SU-DHL-6 (cell line): ENCODE data around the gene PHF11.

Source experiments
- H2AFZ ChIP-seq: fragments of 200-600 bp; sonication (generic); 2 replicates; pipeline ENCODE4 v1.6.1; 2014; ENCODE audit warnings: low read depth, mild to moderate bottlenecking, moderate library complexity, mixed read lengths, antibody characterized with exemption, low read length; ENCODE audit not compliant: severe bottlenecking
- H3F3A ChIP-seq: fragments of 200-600 bp; shearing (Covaris generic); 2 replicates; pipeline ENCODE4 v1.6.0; 2016; ENCODE audit warnings: antibody characterized with exemption, mild to moderate bottlenecking; ENCODE audit not compliant: insufficient read depth
- H3K27ac ChIP-seq: fragments of 200-600 bp; sonication (generic); 2 replicates; pipeline ENCODE4 v1.5.1; 2016; ENCODE audit warnings: low read depth, mild to moderate bottlenecking, low read length, moderate library complexity, mixed read lengths
- H3K27me3 ChIP-seq: fragments of 200-600 bp; sonication (generic), shearing (Covaris generic); 2 replicates; pipeline ENCODE4 v1.6.0; 2014; ENCODE audit warnings: mild to moderate bottlenecking, low read length
- H3K36me3 ChIP-seq: fragments of 200-600 bp; sonication (generic); 2 replicates; pipeline ENCODE4 v1.6.1; 2014; ENCODE audit warnings: mild to moderate bottlenecking, low read length, mixed read lengths
- H3K4me2 ChIP-seq: fragments of 300-600, 200-600 bp; shearing (Covaris generic), sonication (generic); 2 replicates; pipeline ENCODE4 v1.6.0; 2014; ENCODE audit warnings: low read length, low read depth, mild to moderate bottlenecking; ENCODE audit not compliant: poor library complexity, severe bottlenecking
- H3K4me3 ChIP-seq: fragments of 200-600 bp; sonication (generic); 2 replicates; pipeline ENCODE4 v1.5.1; 2014; ENCODE audit warnings: antibody characterized with exemption, low read length, mild to moderate bottlenecking, mixed read lengths; ENCODE audit not compliant: insufficient read depth, poor library complexity, severe bottlenecking
- H3K79me2 ChIP-seq: fragments of 200-600 bp; sonication (generic); 2 replicates; pipeline ENCODE4 v1.6.1; 2014; ENCODE audit warnings: mild to moderate bottlenecking, low read length, moderate library complexity; ENCODE audit not compliant: insufficient read depth
- H3K9ac ChIP-seq: fragments of 200-600 bp; sonication (generic); 2 replicates; pipeline ENCODE4 v1.7.0; 2014; ENCODE audit warnings: mild to moderate bottlenecking, low read length
- H3K9me2 ChIP-seq: fragments of 200-600 bp; sonication (generic); replicated peaks from 2 replicates; pipeline ENCODE4 v1.6.1; 2014; ENCODE audit warnings: low read length; ENCODE audit not compliant: insufficient read depth
- H3K9me3 ChIP-seq: fragments of 200-600 bp; sonication (generic); 2 replicates; pipeline ENCODE4 v1.6.1; 2014; ENCODE audit warnings: low read length, mixed read lengths; ENCODE audit not compliant: insufficient read depth
- H4K20me1 ChIP-seq: fragments of 200-600 bp; sonication (generic); 2 replicates; pipeline ENCODE4 v1.6.1; 2014; ENCODE audit warnings: low read depth, mild to moderate bottlenecking, antibody characterized with exemption, low read length, moderate library complexity, mixed read lengths
- EZH2phosphoT487 ChIP-seq: fragments of 200-600 bp; sonication (generic), shearing (Covaris generic); conservative IDR thresholded peaks from 2 replicates; pipeline ENCODE4 v1.6.1; 2018; ENCODE audit warnings: mild to moderate bottlenecking, antibody characterized with exemption, low read length, moderate library complexity, mixed read lengths
- TF ChIP-seq, protein P1 (sequence below): fragments of 200-600 bp; sonication (generic); IDR thresholded peaks from one replicate; pipeline ENCODE4 v1.5.1; 2017; ENCODE audit warnings: antibody characterized with exemption, mild to moderate bottlenecking, low read length, moderate library complexity; ENCODE audit not compliant: insufficient read depth, poor library complexity, severe bottlenecking

PHF11 gene

DNA sequence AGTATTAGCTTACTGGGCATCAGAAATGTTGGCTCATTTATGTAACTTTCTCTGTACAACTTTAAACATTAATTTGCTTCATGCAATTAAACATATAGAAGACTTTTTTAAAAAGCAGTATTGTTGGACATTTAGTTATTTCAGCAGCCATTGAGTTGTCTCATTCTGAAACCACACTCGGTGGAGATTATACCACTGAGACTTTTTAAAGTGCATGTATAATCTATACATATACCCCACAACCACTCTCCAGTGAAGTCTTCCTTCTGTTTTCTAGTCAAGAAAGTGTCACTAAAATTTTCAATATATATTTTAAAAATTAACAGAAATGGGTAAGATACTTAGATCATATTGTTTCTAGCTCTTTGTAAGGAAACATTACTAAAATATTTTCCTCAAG, 36.2 kb upstream of the PHF11 start:
- H2AFZ ChIP-seq: no peak overlapping the region
- peaks cover 50% of the 10 kb centered on the region for H3K36me3 ChIP-seq
- peaks cover under 1% of the 10 kb centered on the region; the same call in 1 of the 2 replicates for H3K79me2 ChIP-seq
- H3F3A ChIP-seq: peaks cover 10% of the 10 kb centered on the region; the same call in 1 of the 2 replicates
- H3K27me3 ChIP-seq: no peaks in the 10 kb centered on the region
- no peak overlapping the region for H3K4me2 ChIP-seq
- no peak overlapping the region for H3K9ac ChIP-seq
- no peak overlapping the region for H3K4me3 ChIP-seq
- no peaks in the 10 kb centered on the region for H4K20me1 ChIP-seq
- no peak for TF ChIP-seq EZH2phosphoT487
- TF ChIP-seq, protein P1, sequence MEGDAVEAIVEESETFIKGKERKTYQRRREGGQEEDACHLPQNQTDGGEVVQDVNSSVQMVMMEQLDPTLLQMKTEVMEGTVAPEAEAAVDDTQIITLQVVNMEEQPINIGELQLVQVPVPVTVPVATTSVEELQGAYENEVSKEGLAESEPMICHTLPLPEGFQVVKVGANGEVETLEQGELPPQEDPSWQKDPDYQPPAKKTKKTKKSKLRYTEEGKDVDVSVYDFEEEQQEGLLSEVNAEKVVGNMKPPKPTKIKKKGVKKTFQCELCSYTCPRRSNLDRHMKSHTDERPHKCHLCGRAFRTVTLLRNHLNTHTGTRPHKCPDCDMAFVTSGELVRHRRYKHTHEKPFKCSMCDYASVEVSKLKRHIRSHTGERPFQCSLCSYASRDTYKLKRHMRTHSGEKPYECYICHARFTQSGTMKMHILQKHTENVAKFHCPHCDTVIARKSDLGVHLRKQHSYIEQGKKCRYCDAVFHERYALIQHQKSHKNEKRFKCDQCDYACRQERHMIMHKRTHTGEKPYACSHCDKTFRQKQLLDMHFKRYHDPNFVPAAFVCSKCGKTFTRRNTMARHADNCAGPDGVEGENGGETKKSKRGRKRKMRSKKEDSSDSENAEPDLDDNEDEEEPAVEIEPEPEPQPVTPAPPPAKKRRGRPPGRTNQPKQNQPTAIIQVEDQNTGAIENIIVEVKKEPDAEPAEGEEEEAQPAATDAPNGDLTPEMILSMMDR: no peak
- no peaks in the 10 kb centered on the region for H3K9me3 ChIP-seq
- H3K27ac ChIP-seq: no peak overlapping the region
- no peaks in the 10 kb centered on the region for H3K9me2 ChIP-seq

DNA sequence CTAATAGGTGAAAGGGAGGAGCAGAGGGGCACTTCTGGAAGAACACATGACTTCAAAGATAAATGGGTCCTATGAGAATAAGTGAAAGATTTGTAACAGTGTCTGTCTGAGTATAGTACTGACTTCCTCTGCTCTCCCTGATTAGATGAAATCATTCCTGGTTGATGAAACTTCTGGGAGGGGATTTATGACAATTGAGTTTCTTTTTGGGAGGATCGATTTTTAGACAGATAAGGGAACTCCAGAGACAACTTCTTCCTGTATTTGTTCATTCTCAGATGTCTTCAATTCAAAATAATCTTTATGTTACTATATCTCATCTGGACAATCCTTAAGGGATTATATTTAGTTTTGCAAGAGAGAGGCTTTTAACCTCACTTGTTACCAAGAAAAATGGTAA, 31.7 kb upstream of the PHF11 start:
- Histone ChIP-seq H3K36me3 (peaks cover 65% of the 10 kb centered on the region), H3K27me3 (no peaks in the 10 kb centered on the region), H3K9me2 (no peaks in the 10 kb centered on the region), H3K9ac (no peak overlapping the region), H3K4me3 (no peak overlapping the region), H3F3A (peaks cover 6% of the 10 kb centered on the region; the same call in 1 of the 2 replicates), H2AFZ (no peak overlapping the region), H4K20me1 (no peaks in the 10 kb centered on the region), H3K4me2 (no peak overlapping the region), H3K9me3 (no peaks in the 10 kb centered on the region), H3K27ac (no peak overlapping the region), H3K79me2 (no peaks in the 10 kb centered on the region)
- TF ChIP-seq, protein P1: no peak
- TF ChIP-seq EZH2phosphoT487: no peak

DNA sequence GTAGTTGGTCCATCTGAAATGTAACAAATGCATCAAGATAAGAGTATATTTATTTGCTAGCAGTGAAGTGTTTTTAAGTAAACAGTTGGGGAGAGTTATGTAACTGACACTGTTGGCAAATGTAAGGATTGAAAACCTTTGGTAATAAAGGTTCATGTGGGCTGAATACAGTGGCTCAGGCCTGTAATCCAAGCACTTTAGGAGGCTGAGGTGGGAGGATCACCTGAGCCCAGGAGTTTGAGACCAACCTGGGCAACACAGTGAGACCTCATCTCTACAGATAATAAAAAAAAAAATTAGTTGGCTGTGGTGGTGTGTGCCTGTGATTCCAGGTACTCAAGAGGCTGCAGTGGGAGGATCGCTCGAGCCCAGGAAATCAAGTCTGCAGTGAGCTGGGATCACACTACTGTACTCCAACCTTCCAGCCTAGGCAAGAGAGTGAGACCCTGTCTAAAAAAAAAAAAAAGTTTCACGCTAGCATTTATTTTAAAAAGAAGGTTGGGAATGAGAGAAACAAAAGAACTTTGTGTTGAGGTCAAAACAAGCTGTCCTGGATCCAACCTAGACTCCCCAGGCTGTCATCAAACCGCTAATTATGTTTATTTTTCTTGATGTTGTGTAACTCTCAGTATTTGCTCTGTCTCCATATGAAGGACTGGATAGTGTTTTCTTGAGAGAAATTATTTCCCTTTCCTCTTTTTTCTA, 31.0 kb upstream of the PHF11 start:
- H2AFZ ChIP-seq: no peak overlapping the region
- H3K9me2 ChIP-seq: no peaks in the 10 kb centered on the region
- H3K79me2 ChIP-seq: no peaks in the 10 kb centered on the region
- H3F3A ChIP-seq: peaks cover 6% of the 10 kb centered on the region; the same call in 1 of the 2 replicates
- no peak overlapping the region for H3K9ac ChIP-seq
- no peaks in the 10 kb centered on the region for H3K27me3 ChIP-seq
- TF ChIP-seq EZH2phosphoT487: no peak
- TF ChIP-seq, protein P1: no peak
- no peak overlapping the region for H3K27ac ChIP-seq
- H4K20me1 ChIP-seq: no peaks in the 10 kb centered on the region
- H3K36me3 ChIP-seq: peaks cover 65% of the 10 kb centered on the region
- H3K4me3 ChIP-seq: no peak overlapping the region
- H3K4me2 ChIP-seq: no peak overlapping the region
- H3K9me3 ChIP-seq: no peaks in the 10 kb centered on the region
